Measurements from ENCODE around the gene IFITM10. TPM values are rescaled to one million over a fixed set of nuclear protein-coding genes. Genes with fewer than 3 reads are reported as not detected.

IFITM10 gene
- total and polyA plus RNA-seq, 9 of the 15 experiments (the other 6 are each of a cell fraction or from before 2014, with no cell fraction given) = 0.08 to 0.13 (median 0.09) TPM; not detected in 6

DNA sequence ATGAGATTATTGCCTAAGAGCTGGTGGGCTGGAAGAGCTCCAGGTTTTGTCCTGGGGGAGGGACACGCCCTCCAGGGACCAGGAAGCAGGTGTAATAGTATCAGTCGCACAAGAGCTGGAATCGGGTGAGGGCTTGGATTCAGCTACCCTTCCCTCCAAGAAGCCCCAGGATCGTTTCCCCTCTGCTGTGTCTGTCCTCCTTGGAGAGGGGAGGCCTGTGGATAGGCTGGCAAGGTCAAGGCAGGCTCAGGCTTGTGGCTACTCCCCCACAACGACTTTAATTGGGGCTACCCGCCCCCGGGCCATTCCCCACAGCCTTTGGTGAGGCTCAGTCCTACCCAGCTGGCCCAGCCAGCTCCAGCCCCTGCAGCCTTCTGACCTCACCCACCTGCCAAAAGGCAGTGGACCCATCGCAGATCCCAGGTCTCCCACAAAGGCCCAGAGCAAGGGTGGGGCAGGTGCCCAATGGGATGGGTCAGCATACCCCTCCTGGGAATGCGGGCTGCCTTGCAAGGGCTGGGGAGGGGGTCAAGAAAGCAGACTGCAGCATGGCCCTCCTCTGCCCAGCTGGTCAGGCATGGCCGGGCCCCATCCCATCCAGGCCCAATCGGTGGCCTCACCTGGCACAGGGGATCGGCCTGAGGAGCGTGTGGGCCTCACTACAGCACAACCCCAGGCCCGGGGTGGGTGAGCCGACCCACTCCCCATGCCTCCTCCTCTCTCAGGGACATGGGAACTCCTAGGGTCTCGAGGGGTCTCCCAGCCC lies 12.3 kb upstream of the IFITM10 start (continued):
- TF ChIP-seq, protein P1, sequence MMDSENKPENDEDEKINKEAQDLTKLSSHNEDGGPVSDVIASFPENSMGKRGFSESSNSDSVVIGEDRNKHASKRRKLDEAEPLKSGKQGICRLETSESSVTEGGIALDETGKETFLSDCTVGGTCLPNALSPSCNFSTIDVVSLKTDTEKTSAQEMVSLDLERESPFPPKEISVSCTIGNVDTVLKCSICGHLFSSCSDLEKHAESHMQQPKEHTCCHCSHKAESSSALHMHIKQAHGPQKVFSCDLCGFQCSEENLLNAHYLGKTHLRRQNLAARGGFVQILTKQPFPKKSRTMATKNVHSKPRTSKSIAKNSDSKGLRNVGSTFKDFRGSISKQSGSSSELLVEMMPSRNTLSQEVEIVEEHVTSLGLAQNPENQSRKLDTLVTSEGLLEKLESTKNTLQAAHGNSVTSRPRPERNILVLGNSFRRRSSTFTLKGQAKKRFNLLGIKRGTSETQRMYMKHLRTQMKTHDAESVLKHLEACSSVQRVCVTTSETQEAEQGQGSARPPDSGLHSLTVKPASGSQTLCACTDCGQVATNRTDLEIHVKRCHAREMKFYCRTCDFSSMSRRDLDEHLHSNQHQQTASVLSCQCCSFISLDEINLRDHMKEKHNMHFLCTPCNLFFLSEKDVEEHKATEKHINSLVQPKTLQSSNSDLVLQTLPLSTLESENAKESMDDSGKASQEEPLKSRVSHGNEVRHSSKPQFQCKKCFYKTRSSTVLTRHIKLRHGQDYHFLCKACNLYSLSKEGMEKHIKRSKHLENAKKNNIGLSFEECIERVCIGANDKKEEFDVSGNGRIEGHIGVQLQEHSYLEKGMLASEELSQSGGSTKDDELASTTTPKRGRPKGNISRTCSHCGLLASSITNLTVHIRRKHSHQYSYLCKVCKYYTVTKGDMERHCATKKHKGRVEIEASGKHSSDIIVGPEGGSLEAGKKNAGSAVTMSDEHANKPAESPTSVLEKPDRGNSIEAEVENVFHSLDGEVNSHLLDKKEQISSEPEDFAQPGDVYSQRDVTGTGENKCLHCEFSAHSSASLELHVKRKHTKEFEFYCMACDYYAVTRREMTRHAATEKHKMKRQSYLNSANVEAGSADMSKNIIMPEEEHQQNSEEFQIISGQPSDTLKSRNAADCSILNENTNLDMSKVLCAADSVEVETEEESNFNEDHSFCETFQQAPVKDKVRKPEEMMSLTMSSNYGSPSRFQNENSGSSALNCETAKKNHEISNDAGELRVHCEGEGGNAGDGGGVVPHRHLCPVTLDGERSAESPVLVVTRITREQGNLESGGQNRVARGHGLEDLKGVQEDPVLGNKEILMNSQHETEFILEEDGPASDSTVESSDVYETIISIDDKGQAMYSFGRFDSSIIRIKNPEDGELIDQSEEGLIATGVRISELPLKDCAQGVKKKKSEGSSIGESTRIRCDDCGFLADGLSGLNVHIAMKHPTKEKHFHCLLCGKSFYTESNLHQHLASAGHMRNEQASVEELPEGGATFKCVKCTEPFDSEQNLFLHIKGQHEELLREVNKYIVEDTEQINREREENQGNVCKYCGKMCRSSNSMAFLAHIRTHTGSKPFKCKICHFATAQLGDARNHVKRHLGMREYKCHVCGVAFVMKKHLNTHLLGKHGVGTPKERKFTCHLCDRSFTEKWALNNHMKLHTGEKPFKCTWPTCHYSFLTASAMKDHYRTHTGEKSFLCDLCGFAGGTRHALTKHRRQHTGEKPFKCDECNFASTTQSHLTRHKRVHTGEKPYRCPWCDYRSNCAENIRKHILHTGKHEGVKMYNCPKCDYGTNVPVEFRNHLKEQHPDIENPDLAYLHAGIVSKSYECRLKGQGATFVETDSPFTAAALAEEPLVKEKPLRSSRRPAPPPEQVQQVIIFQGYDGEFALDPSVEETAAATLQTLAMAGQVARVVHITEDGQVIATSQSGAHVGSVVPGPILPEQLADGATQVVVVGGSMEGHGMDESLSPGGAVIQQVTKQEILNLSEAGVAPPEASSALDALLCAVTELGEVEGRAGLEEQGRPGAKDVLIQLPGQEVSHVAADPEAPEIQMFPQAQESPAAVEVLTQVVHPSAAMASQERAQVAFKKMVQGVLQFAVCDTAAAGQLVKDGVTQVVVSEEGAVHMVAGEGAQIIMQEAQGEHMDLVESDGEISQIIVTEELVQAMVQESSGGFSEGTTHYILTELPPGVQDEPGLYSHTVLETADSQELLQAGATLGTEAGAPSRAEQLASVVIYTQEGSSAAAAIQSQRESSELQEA (IDR thresholded peaks at IDR 0.05; ENCODE audit: low read depth) = no peak
- no peak for TF ChIP-seq ZNF311 (CRISPR knock-in tag; IDR thresholded peaks at IDR 0.05)
- peak; percentile 55 for TF ChIP-seq RBFOX2 (IDR thresholded peaks at IDR 0.05; ENCODE audit: low read depth, low read length)
- no peak for TF ChIP-seq OTX1 (CRISPR knock-in tag; IDR thresholded peaks at IDR 0.05)
- TF ChIP-seq SRSF3 (IDR thresholded peaks at IDR 0.05; ENCODE audit: insufficient read depth, low read length) = no peak
- TF ChIP-seq SAFB (IDR thresholded peaks at IDR 0.05; ENCODE audit: borderline replicate concordance, low read depth, low read length) = no peak
- TF ChIP-seq ZBTB7A (IDR thresholded peaks at IDR 0.05; ENCODE audit: borderline replicate concordance, control insufficient read depth, low read depth, low read length) = peak; percentile 38; the same call in 1 of the 2 replicates
- no peak for TF ChIP-seq ARID2 (IDR thresholded peaks at IDR 0.05)
- TF ChIP-seq ESRRA (IDR thresholded peaks at IDR 0.05; ENCODE audit: borderline replicate concordance, low read depth) = peak; percentile 83
- no peak for TF ChIP-seq KDM4B (IDR thresholded peaks at IDR 0.05; ENCODE audit: borderline replicate concordance in 2 of 2, low read depth in 1 of 2)
- TF ChIP-seq, protein P2, sequence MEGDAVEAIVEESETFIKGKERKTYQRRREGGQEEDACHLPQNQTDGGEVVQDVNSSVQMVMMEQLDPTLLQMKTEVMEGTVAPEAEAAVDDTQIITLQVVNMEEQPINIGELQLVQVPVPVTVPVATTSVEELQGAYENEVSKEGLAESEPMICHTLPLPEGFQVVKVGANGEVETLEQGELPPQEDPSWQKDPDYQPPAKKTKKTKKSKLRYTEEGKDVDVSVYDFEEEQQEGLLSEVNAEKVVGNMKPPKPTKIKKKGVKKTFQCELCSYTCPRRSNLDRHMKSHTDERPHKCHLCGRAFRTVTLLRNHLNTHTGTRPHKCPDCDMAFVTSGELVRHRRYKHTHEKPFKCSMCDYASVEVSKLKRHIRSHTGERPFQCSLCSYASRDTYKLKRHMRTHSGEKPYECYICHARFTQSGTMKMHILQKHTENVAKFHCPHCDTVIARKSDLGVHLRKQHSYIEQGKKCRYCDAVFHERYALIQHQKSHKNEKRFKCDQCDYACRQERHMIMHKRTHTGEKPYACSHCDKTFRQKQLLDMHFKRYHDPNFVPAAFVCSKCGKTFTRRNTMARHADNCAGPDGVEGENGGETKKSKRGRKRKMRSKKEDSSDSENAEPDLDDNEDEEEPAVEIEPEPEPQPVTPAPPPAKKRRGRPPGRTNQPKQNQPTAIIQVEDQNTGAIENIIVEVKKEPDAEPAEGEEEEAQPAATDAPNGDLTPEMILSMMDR (IDR thresholded peaks at IDR 0.05 in 2 of 3, conservative IDR thresholded peaks at IDR 0.05 in 1 of 3; ENCODE audit: insufficient read depth in 2 of 3, low read depth in 1 of 3, low read length in 3 of 3) = no peak
- no peak; the same call in 1 of the 2 replicates for TF ChIP-seq CEBPG (CRISPR knock-in tag; IDR thresholded peaks at IDR 0.05)
- TF ChIP-seq CEBPG (tag; conservative IDR thresholded peaks at IDR 0.05 in 1 of 2, IDR thresholded peaks at IDR 0.05 in 1 of 2) = peak; percentile 80 to 81
- TF ChIP-seq TEAD4 (IDR thresholded peaks at IDR 0.05; ENCODE audit: low read length) = no peak
- 0 out of 2 replicates have a peak, but pooled peaks have one; percentile 40 for TF ChIP-seq TEAD4 (CRISPR knock-in tag; IDR thresholded peaks at IDR 0.05; ENCODE audit: borderline replicate concordance)
- peak; percentile 46; the same call in 1 of the 2 replicates for TF ChIP-seq EGR1 (conservative IDR thresholded peaks at IDR 0.05)

Measured in K562 (cell line).